Ectodermal cell (in vitro differentiated cells): ENCODE measurements around the gene SCN5A.

Experiments
- H3K27ac ChIP-seq: 2 replicates; pipeline ENCODE4 v1.7.0; 2013; ENCODE audit warnings: mild to moderate bottlenecking, low read depth, low read length; ENCODE audit not compliant: insufficient read depth, poor library complexity, severe bottlenecking
- H3K27me3 ChIP-seq: 2 replicates; pipeline ENCODE4 v1.7.0; 2013; ENCODE audit warnings: mild to moderate bottlenecking, low read length; ENCODE audit not compliant: insufficient read depth, control insufficient read depth, poor library complexity, severe bottlenecking
- H3K36me3 ChIP-seq: one replicate; pipeline ENCODE4 v1.7.0; 2013; ENCODE audit warnings: low read length; ENCODE audit not compliant: control insufficient read depth, insufficient read depth
- H3K4me1 ChIP-seq: one replicate; pipeline ENCODE4 v1.7.0; 2013; ENCODE audit warnings: low read length; ENCODE audit not compliant: control insufficient read depth, insufficient read depth
- H3K4me3 ChIP-seq: 2 replicates; pipeline ENCODE4 v1.7.0; 2013; ENCODE audit warnings: low read depth, low read length, control low read depth; ENCODE audit not compliant: insufficient read depth
- H3K9me3 ChIP-seq: 2 replicates; pipeline ENCODE4 v1.7.0; 2013; ENCODE audit warnings: mild to moderate bottlenecking, low read length, moderate library complexity; ENCODE audit not compliant: control insufficient read depth
- WGBS, 2 experiments: methylation state at CpG; one replicate each; pipeline ENCODE4 v1.1.7; 2013; ENCODE audit warnings: missing lambda C conversion rate in 2 of 2; 5-methylcytosine and 5-hydroxymethylcytosine counted together

Gene SCN5A

DNA sequence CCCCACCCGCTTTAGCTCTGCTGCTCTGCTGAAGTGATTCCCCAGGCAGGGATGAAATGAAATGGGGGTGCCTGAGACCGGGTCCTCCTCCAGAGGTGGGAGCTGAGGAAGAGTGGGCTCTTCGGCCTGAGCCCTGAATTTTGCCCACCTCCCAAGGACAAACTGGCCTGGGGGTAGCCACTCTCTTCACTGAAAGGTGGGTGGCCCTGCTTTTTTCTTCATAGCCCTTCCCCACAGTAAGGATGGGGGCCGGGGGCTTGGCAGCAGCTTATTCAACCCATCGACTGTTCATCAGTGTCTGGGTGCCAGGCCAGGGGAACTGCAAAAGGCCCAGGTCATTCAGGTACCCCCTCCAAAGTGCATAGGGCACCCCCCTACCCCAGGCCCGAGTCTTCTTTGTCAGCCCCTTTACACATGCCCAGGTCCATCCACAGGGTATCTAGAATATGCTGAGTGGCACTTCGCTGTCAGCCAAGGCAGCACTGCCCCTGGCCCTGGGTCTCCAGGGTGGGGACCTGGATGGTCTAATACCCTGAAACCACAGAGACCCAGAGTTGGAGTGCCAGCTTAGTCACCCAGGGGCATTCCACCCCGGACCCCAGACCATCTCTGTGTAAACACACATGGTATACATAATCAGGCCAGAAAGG, 7.9 kb downstream of the SCN5A start:
- Histone ChIP-seq H3K9me3 (no peaks in the 10 kb centered on the region), H3K36me3 (no peaks in the 10 kb centered on the region), H3K4me3 (no peak overlapping the region), H3K4me1 (peaks cover 14% of the 10 kb centered on the region), H3K27me3 (peaks cover 96% of the 10 kb centered on the region), H3K27ac (no peak overlapping the region)
- WGBS, 2 experiments: 66 to 71% methylated on average over 8 of the region's 8 CpGs

DNA sequence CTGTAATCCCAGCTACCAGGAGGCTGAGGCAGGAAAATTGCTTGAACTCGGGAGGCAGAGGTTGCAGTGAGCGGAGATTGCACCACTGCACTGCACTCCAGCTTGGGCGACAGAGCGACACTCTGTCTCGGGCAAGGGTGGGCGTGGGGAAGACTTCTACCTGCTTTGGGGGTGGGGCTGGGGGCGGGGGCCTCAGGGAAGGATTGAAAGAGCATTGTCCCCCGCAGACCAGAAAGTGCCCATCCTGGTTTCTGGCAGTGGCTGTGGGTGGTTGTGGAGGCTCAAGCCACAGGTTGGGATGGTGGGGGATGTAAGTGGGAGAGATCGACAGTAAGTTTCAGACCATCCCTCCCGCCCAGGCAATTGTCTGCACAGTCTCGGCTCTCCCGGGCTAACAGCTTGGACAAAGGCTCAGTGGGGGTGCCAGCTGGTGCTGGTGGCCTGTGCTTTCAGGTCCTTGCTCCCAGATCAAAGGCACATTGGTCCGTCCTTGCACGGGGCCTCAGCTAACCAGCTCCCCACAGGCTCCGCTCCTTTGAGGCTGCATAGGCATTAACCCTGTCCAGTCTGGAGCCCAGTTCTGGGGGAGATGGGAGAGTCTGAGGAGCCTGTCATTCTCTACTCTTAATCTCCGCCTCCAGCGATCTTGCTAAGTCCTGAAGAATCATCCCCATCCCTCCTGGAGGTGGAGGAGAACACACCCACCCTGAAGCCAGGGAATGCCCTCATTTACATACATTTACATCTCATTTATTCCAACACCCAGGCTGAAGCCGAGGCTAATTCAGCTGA, 8.6 kb downstream of the SCN5A start:
- H3K9me3 ChIP-seq: no peaks in the 10 kb centered on the region
- H3K27me3 ChIP-seq: peaks cover 96% of the 10 kb centered on the region
- H3K4me3 ChIP-seq: no peak overlapping the region
- no peak overlapping the region for H3K27ac ChIP-seq
- H3K36me3 ChIP-seq: no peaks in the 10 kb centered on the region
- H3K4me1 ChIP-seq: peaks cover 17% of the 10 kb centered on the region
- WGBS, 2 experiments: 15 to 16% methylated on average over 18 of the region's 18 CpGs

DNA sequence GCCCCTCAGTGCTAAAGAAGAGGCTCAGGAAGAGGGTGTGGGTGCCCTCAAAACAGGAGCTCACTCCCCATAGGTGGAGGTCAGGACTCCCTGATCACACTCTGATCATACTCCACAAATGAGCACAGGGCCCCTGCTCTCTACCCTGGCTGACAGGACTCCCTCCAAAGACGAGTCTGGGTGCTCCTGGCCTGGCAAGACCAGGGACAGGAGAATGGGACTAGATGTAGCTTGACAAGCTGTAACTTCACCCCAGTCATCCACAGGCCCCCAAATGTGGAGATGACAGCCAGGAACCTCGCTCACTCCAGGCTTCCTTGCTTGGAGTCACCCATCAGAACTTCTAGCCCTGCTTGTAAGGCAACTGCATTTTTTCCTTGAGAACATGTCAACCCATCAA, 11.1 kb downstream of the SCN5A start:
- WGBS, 2 experiments: 84 to 85% methylated on average over 2 of the region's 2 CpGs
- H3K27me3 ChIP-seq: peaks cover 96% of the 10 kb centered on the region

DNA sequence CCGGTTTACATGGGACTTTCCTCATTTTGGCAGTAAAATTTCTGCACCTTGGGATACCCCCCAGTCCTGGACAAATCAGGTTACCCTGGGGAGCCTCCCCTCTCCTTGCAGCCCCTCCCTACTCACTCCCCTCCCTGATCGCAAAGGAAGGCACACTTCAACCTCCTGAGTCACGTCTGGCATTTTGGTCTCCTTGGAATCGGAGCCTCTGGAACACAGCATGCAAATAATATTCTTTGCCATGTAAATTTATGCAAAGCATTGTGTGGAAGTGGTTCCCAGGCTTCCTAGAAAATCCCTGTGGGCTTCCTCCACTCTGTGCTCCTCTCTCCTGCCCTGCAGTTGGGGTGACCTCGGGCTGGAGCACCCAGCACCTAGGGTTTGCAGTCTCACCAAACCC, 11.6 kb downstream of the SCN5A start:
- 27 to 36% methylated on average over 5 of the region's 5 CpGs for WGBS, 2 experiments
- no peaks in the 10 kb centered on the region for H3K36me3 ChIP-seq
- H3K27me3 ChIP-seq: peaks cover 96% of the 10 kb centered on the region
- H3K9me3 ChIP-seq: no peaks in the 10 kb centered on the region
- peaks cover 17% of the 10 kb centered on the region for H3K4me1 ChIP-seq
- H3K4me3 ChIP-seq: no peak overlapping the region
- H3K27ac ChIP-seq: no peak overlapping the region

More for the DNA sequence above, 11.1 kb downstream of the SCN5A start:
- Histone ChIP-seq H3K27ac (no peak overlapping the region), H3K4me1 (peaks cover 17% of the 10 kb centered on the region), H3K4me3 (no peak overlapping the region), H3K9me3 (no peaks in the 10 kb centered on the region), H3K36me3 (no peaks in the 10 kb centered on the region)

DNA sequence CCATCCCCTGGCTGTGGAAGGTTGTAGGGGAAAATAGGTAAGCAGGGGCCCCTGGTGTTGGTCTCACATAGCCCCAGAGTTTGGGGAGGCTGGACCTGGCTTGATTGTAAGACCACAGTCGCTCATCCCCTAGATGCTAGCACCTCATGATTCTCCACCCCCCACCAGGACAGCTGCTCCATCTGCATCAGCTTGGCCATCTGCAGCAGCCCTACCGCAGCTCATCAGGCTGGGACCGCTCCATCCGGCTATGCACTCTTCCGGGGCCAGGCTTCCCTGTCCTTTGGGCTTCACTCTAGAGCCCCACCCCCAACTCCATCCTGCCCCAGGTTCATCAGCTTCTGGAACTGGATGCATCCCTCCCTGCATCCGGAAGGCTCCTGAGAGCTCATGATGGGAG, 12.6 kb downstream of the SCN5A start:
- WGBS, 2 experiments: 78 to 82% methylated on average over 6 of the region's 6 CpGs
- Histone ChIP-seq H3K9me3 (no peaks in the 10 kb centered on the region), H3K4me3 (no peak overlapping the region), H3K27ac (no peak overlapping the region), H3K36me3 (no peaks in the 10 kb centered on the region), H3K4me1 (peaks cover 17% of the 10 kb centered on the region), H3K27me3 (peaks cover 87% of the 10 kb centered on the region)

DNA sequence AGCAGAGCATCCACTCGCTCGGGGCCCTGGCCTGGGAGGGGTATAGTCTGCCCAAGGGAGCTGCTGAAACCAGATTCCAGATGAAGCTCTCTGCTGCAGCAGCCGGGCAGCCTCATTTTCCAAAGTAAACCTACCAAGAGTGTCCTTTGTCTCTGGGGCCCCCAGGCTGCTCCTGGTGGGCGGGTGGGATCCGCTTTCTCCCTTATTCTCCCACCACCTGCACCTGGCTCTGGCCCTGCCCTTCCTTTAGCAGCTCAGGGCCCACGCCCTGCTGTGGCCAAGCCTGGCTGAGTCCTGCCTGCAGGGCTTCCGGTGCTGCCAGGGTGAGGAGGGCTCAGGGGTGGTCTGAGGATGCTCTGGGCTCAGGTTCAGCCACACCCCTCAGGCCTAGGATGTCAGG, 13.0 kb downstream of the SCN5A start:
- no peaks in the 10 kb centered on the region for H3K36me3 ChIP-seq
- WGBS, 2 experiments: 57 to 64% methylated on average over 7 of the region's 7 CpGs
- no peak overlapping the region for H3K27ac ChIP-seq
- peaks cover 13% of the 10 kb centered on the region for H3K4me1 ChIP-seq
- no peak overlapping the region for H3K4me3 ChIP-seq
- peaks cover 83% of the 10 kb centered on the region for H3K27me3 ChIP-seq
- no peaks in the 10 kb centered on the region for H3K9me3 ChIP-seq

DNA sequence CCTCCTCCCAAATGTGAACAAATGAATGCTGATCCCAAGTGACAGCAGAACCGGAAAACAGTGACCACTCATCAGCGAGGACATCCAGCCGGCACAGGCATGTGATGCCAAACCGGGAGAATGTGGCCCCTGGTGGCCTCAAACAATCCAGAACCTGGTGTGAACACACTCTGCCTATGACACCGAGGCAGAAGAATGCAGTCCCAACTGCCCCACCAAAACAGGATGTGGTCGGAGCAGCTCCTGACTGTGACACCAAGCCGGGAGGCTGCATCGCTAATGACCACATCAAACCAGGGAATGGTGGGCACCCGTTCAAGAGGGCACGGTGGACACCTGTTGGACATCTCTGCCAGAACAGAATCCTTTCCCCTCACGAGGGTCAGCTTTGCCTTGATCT, 15.4 kb downstream of the SCN5A start:
- 73 to 80% methylated on average over 11 of the region's 11 CpGs for WGBS, 2 experiments
- H3K4me3 ChIP-seq: no peak overlapping the region

DNA sequence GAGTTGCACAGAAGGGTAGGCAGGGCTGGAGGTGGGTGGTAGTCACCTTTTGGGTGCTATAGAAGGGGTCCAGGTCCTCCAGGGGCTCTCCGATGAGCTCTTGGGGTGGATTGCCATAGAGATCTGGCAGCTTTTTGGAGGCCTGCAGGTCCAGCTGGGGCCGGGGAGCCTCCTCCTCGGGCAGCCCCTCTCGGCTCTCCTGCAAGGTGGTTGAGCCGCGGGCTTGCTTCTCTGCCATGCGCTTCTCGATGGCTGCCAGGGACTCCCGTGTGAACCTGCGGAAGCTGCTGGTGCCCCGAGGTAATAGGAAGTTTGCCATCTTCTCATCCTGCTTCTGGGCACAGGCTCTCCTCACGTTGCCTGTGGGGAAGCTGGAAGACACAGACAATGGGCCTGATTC, 16.5 kb downstream of the SCN5A start:
- WGBS, 2 experiments: 91 to 94% methylated on average over 12 of the region's 12 CpGs
- no peaks in the 10 kb centered on the region for H3K9me3 ChIP-seq
- no peak overlapping the region for H3K27ac ChIP-seq
- H3K27me3 ChIP-seq: peaks cover 52% of the 10 kb centered on the region
- peaks cover 14% of the 10 kb centered on the region for H3K4me1 ChIP-seq
- no peaks in the 10 kb centered on the region for H3K36me3 ChIP-seq
- H3K4me3 ChIP-seq: no peak overlapping the region

More for the DNA sequence above, 15.4 kb downstream of the SCN5A start:
- peaks cover 14% of the 10 kb centered on the region for H3K4me1 ChIP-seq
- no peak overlapping the region for H3K27ac ChIP-seq
- H3K9me3 ChIP-seq: no peaks in the 10 kb centered on the region
- H3K36me3 ChIP-seq: no peaks in the 10 kb centered on the region
- H3K27me3 ChIP-seq: peaks cover 64% of the 10 kb centered on the region

DNA sequence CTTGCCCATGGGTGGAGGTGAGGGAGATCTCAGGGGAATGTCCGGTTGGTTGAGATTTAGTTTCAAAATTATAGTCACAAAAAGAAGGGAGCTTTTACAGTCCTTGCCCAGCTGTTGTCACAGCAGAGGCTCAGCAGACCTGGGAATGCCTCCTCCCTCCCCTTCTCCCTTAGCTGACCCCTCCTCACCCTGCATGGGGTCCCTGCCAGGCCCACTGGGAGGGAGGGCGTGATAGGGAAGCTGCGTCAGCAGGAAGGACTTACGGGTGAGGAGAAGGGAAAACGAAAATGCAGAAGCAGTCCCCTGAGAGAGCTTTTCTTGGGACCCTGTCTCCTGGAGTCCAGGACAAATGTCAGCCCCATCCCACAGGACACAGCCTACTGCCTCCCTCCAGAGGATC, 18.9 kb downstream of the SCN5A start:
- Histone ChIP-seq H3K9me3 (no peaks in the 10 kb centered on the region), H3K36me3 (no peaks in the 10 kb centered on the region), H3K4me3 (no peak overlapping the region), H3K27me3 (peaks cover 29% of the 10 kb centered on the region), H3K4me1 (peaks cover 10% of the 10 kb centered on the region), H3K27ac (no peak overlapping the region)
- 21 to 24% methylated on average over 5 of the region's 5 CpGs for WGBS, 2 experiments

DNA sequence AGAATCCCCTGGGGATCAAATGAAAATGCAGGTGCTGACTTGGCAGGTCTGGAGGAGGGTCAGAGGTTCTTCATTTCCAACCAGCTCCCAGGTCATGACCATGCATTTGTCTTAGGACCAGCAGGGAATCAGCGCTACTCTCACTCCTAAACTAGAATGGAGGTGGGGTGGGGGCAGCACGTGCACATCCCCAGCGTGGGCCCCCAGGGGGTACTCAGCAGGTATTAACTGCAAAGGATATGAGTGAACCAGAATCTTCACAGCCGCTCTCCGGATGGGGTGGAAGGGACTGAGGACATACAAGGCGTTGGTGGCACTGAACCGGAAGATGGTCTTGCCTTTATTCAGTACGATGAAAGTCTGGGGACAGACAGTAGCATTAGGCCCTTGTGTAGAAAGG, 19.4 kb downstream of the SCN5A start:
- Histone ChIP-seq H3K27ac (no peak overlapping the region), H3K36me3 (no peaks in the 10 kb centered on the region), H3K27me3 (peaks cover 23% of the 10 kb centered on the region), H3K9me3 (no peaks in the 10 kb centered on the region), H3K4me1 (peaks cover 10% of the 10 kb centered on the region), H3K4me3 (no peak overlapping the region)
- WGBS, 2 experiments: 61 to 70% methylated on average over 8 of the region's 8 CpGs
